K562 (cell line): Measurements from ENCODE around the gene PCSK5. TPM values are rescaled to one million over a fixed set of nuclear protein-coding genes. Genes with fewer than 3 reads are reported as not detected.

ENCODE experiments used
- ATAC-seq: fragments of 200-7000 bp; cut with Tn5 transposase; 3 replicates; pipeline ENCODE4 v1.9.1; 2020; ENCODE audit warnings: moderate library complexity
- BruUV-seq: library from RNA; stranded (reverse); fragments of 400-500 nt; replicated peaks from 2 replicates; lab custom pipeline; 2021; lab: Mats Ljungman, UMichigan
- CTCF ChIA-PET: fragments of 300-600 bp; formaldehyde crosslinking; extraction: SDS; loops from one replicate; lab custom pipeline; 2021; ENCODE audit warnings: low intra/inter-chr PET ratio; lab: Yijun Ruan, JAX
- POLR2A ChIA-PET: fragments of 300-600, 350-650 bp; sonication (Branson Sonifier 250); formaldehyde crosslinking; extraction: SDS; loops from one replicate; lab custom pipeline; 2021; ENCODE audit warnings: antibody characterized with exemption, inconsistent platforms; lab: Yijun Ruan, JAX
- DNase-seq, 4 experiments: peaks; one replicate each; pipeline versions ENCODE4 v3.0.0 to v3.0.0-alpha.2; 2011 to 2018; ENCODE audit warnings: low spot score in 3 of 4, mixed read lengths in 3 of 4; ENCODE audit errors: extremely low read depth in 1 of 4
- FAIRE-seq: peaks from 2 replicates; lab custom pipeline; 2011; peaks lifted over from hg19 to GRCh38; lab: Jason Lieb, UNC
- H2AFZ ChIP-seq: 2 replicates; pipeline ENCODE4 v1.6.0; 2011; ENCODE audit warnings: low read depth, low read length, control low read depth, inconsistent platforms
- H3K27ac ChIP-seq: fragments of 200-600 bp; 3 replicates; pipeline ENCODE4 v1.8.0; 2011; ENCODE audit warnings: low read depth, mild to moderate bottlenecking, control low read depth, inconsistent platforms, low read length, moderate library complexity, mixed read lengths; ENCODE audit errors: extremely low read depth
- H3K27me3 ChIP-seq, 2 experiments: fragments of 300-600 bp in 1 of 2; 2 replicates in 1 of 2; 3 replicates in 1 of 2; pipeline versions ENCODE4 v1.6.0 to v1.8.0; 2011; ENCODE audit warnings: inconsistent platforms in 2 of 2, low read length in 2 of 2, mild to moderate bottlenecking in 1 of 2, mixed read lengths in 1 of 2, moderate library complexity in 1 of 2; ENCODE audit not compliant: control insufficient read depth in 2 of 2, insufficient read depth in 2 of 2
- H3K36me3 ChIP-seq: fragments of 300-600 bp; 3 replicates; pipeline ENCODE4 v1.8.0; 2011; ENCODE audit warnings: mild to moderate bottlenecking, low read length, inconsistent platforms; ENCODE audit not compliant: control insufficient read depth, insufficient read depth
- H3K4me1 ChIP-seq, 2 experiments: fragments of 200-600 bp in 1 of 2; replicated peaks in 1 of 2; 2 replicates in 1 of 2; 3 replicates in 1 of 2; pipeline versions ENCODE4 v1.5.1 to v1.8.0; 2011; ENCODE audit warnings: inconsistent platforms in 2 of 2, low read length in 2 of 2, mild to moderate bottlenecking in 1 of 2, mixed read lengths in 1 of 2, moderate library complexity in 1 of 2; ENCODE audit not compliant: control insufficient read depth in 2 of 2, insufficient read depth in 2 of 2
- H3K4me2 ChIP-seq: 2 replicates; pipeline ENCODE4 v1.6.1; 2011; ENCODE audit warnings: low read length, control low read depth, inconsistent platforms, mixed read lengths; ENCODE audit not compliant: insufficient read depth
- H3K4me3 ChIP-seq: fragments of 200-600 bp; sonication (generic), shearing (Covaris generic); 2 replicates; pipeline ENCODE4 v1.5.1; 2016; ENCODE audit warnings: control low read depth, inconsistent platforms
- H3K79me2 ChIP-seq: fragments of 200-600 bp; 3 replicates; pipeline ENCODE4 v1.8.0; 2011; ENCODE audit warnings: low read length, inconsistent platforms; ENCODE audit not compliant: control insufficient read depth, insufficient read depth
- H3K9ac ChIP-seq, 2 experiments: 2 replicates each; pipeline versions ENCODE4 v1.6.0 to v1.6.1; 2011; ENCODE audit warnings: low read depth in 2 of 2, low read length in 2 of 2, control low read depth in 1 of 2, inconsistent platforms in 1 of 2, mild to moderate bottlenecking in 1 of 2, mixed read lengths in 1 of 2; ENCODE audit not compliant: insufficient read depth in 1 of 2
- H3K9me1 ChIP-seq: one replicate; pipeline ENCODE4 v1.6.0; 2011; ENCODE audit warnings: inconsistent platforms, mild to moderate bottlenecking, low read length, moderate library complexity; ENCODE audit not compliant: control insufficient read depth, insufficient read depth
- H3K9me3 ChIP-seq: replicated peaks from 2 replicates; pipeline ENCODE4 v1.5.1; 2011; ENCODE audit warnings: low read depth, low read length, inconsistent platforms; ENCODE audit not compliant: control insufficient read depth, insufficient read depth
- H4K20me1 ChIP-seq: replicated peaks from 2 replicates; pipeline ENCODE4 v1.6.1; 2011; ENCODE audit warnings: low read length, inconsistent platforms, mixed read lengths; ENCODE audit not compliant: control insufficient read depth, insufficient read depth
- MLX ChIP-seq, 2 experiments: fragments of 450-650 bp in 1 of 2; sonication (generic) in 1 of 2; formaldehyde crosslinking; conservative IDR thresholded peaks; 2 replicates each; pipeline versions ENCODE4 v1.4.0 to v1.8.1; 2020 to 2022; ENCODE audit warnings: mild to moderate bottlenecking in 1 of 2, missing genetic modification reagents in 1 of 2
- MTF1 ChIP-seq: fragments of 250-450 bp; sonication (Bioruptor Pico); IDR thresholded peaks from 2 replicates; pipeline ENCODE4 v1.9.0; 2021; ENCODE audit warnings: moderate library complexity, mild to moderate bottlenecking, inconsistent platforms, borderline replicate concordance
- NCOA6 ChIP-seq: fragments of 450-650 bp; IDR thresholded peaks from 2 replicates; pipeline ENCODE4 v1.6.1; 2017; ENCODE audit warnings: mild to moderate bottlenecking
- NCOR1 ChIP-seq: fragments of 450-650 bp; IDR thresholded peaks from 2 replicates; pipeline ENCODE4 v1.6.1; 2016; ENCODE audit warnings: mild to moderate bottlenecking, moderate library complexity
- PTRF ChIP-seq: fragments of 450-650 bp; IDR thresholded peaks from 2 replicates; pipeline ENCODE4 v1.6.1; 2016; ENCODE audit warnings: mild to moderate bottlenecking, missing genetic modification characterization, missing compliant biosample characterization
- ZMIZ1 ChIP-seq, 2 experiments: fragments of 150-350 bp in 1 of 2; IDR thresholded peaks; 2 replicates each; pipeline ENCODE4 v1.6.1; 2012 to 2016; ENCODE audit warnings: low read depth in 2 of 2, low read length in 2 of 2, mild to moderate bottlenecking in 1 of 2, moderate library complexity in 1 of 2
- WGBS: fragments of 100-300 bp; shearing (Covaris generic); methylation state at CpG from one replicate; pipeline ENCODE4 v1.1.6; 2016; ENCODE audit warnings: low coverage, mixed read lengths; ENCODE audit not compliant: insufficient coverage; ENCODE audit errors: missing lambda C conversion rate; 5-methylcytosine and 5-hydroxymethylcytosine counted together
- in situ Hi-C: fragments of 300-500 bp; cut with MboI; formaldehyde crosslinking; loops from 4 replicates; pipeline ENCODE4 v1.15.0; 2018; ENCODE audit warnings: inconsistent platforms, mixed read lengths
- intact Hi-C: fragments of 100-400 bp; cut with micrococcal nuclease; formaldehyde crosslinking; loops from 2 replicates; pipeline ENCODE4 v1.14.2; 2022
- polyA plus RNA-seq, 8 experiments: library from polyadenylated mRNA; depleted of rRNA in 4 of 8; stranded (reverse) in 5 of 8; unstranded in 3 of 8; fragments of >200 nt; fragmentation: Nextera tagmentation in 2 of 8; fragmentation: Illumina TruSeq in 1 of 8; extraction: Ambion mirVana in 2 of 8; extraction: Trizol in 1 of 8; gene quantifications; 2 replicates each; pipeline versions ENCODE4 v1.2.1 to v1.2.3, GENCODE V29; 2011 to 2014; ENCODE audit warnings: inconsistent platforms in 1 of 8, missing spikeins in 1 of 8
- total RNA-seq, 7 experiments: library from RNA; depleted of rRNA in 6 of 7; stranded (reverse); fragments of >200 nt in 6 of 7; fragmentation: Illumina TruSeq in 2 of 7; extraction: Trizol in 2 of 7; gene quantifications; 2 replicates each; pipeline versions ENCODE4 v1.2.1 to v1.2.3, GENCODE V29; 2011 to 2021; ENCODE audit warnings: low replicate concordance in 1 of 7
- TF ChIP-seq, protein P1 (sequence below): fragments of 450-650 bp; IDR thresholded peaks from 2 replicates; pipeline ENCODE4 v1.6.1; 2016; ENCODE audit warnings: mild to moderate bottlenecking
- TF ChIP-seq, protein P2 (sequence below), 3 experiments: fragments of 200-800 bp in 1 of 3; fragments of 250-450 bp in 1 of 3; fragments of 450-650 bp in 1 of 3; sonication (Bioruptor Pico) in 1 of 3; sonication (Bioruptor generic) in 1 of 3; formaldehyde crosslinking in 1 of 3; IDR thresholded peaks; 2 replicates each; pipeline versions ENCODE4 v1.6.1 to v1.8.0; 2016 to 2022; ENCODE audit warnings: mild to moderate bottlenecking in 2 of 3, missing genetic modification characterization in 2 of 3, missing compliant biosample characterization in 1 of 3, moderate library complexity in 1 of 3
- TF ChIP-seq, protein P3 (sequence below): fragments of 250-450 bp; sonication (Bioruptor Pico); IDR thresholded peaks from 2 replicates; pipeline ENCODE4 v1.8.0; 2021; ENCODE audit warnings: borderline replicate concordance, mild to moderate bottlenecking, moderate library complexity; ENCODE audit not compliant: poor library complexity, severe bottlenecking

PCSK5 gene
- total and polyA plus RNA-seq, 9 of the 15 experiments (the other 6 are each of a cell fraction or from before 2014, with no cell fraction given): not detected

DNA sequence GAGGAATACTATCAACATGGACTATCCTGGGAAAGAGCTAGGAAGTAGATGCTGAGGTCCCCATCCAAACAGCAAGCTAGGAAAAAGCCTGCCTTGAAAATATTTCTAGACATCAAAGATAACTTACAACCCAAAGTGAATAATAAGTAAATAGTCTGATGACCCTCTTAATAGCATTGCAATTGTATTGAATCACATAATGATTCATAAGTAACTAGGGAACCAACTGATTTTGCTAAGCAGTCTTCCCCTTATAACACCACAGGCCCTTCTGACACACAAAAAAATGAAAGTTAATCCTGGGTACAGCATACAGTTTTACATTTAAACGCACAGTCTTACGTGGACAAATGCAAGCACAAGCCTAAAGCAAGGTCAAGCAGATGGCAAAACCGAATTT lies 304.4 kb downstream of the PCSK5 start:
- in situ Hi-C loops: no loop called here
- no peak for FAIRE-seq
- ChIA-PET POLR2A (no interaction called here), CTCF (no interaction called here)
- Histone ChIP-seq H3K9me3 (no peaks in the 10 kb centered on the region), H3K9me1 (no peaks in the 10 kb centered on the region), H3K27me3 (no peaks in the 10 kb centered on the region), H3K4me1 (no peaks in the 10 kb centered on the region), H3K36me3 (no peaks in the 10 kb centered on the region), H3K27ac (no peak overlapping the region), H2AFZ (no peak overlapping the region), H3K79me2 (no peaks in the 10 kb centered on the region), H3K4me2 (no peak overlapping the region), H4K20me1 (no peaks in the 10 kb centered on the region), H3K9ac (no peak overlapping the region), H3K4me3 (no peak overlapping the region)
- intact Hi-C loops: no loop called here
- WGBS: 0% methylated on average over 3 of the region's 3 CpGs
- no TSS peak for BruUV-seq
- no peak for ATAC-seq
- DNase-seq: no peak
- TF ChIP-seq PTRF (tag) (no peak), MLX (CRISPR knock-in tag; conservative IDR thresholded peaks at IDR 0.05) (no peak), NCOR1 (no peak), ZMIZ1 (IDR thresholded peaks at IDR 0.05; ENCODE audit: low read depth in 2 of 2, low read length in 2 of 2) (no peak), MTF1 (CRISPR knock-in tag) (no peak), NCOA6 (no peak)
- TF ChIP-seq, protein P1, sequence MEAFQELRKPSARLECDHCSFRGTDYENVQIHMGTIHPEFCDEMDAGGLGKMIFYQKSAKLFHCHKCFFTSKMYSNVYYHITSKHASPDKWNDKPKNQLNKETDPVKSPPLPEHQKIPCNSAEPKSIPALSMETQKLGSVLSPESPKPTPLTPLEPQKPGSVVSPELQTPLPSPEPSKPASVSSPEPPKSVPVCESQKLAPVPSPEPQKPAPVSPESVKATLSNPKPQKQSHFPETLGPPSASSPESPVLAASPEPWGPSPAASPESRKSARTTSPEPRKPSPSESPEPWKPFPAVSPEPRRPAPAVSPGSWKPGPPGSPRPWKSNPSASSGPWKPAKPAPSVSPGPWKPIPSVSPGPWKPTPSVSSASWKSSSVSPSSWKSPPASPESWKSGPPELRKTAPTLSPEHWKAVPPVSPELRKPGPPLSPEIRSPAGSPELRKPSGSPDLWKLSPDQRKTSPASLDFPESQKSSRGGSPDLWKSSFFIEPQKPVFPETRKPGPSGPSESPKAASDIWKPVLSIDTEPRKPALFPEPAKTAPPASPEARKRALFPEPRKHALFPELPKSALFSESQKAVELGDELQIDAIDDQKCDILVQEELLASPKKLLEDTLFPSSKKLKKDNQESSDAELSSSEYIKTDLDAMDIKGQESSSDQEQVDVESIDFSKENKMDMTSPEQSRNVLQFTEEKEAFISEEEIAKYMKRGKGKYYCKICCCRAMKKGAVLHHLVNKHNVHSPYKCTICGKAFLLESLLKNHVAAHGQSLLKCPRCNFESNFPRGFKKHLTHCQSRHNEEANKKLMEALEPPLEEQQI: no peak
- TF ChIP-seq, protein P2, sequence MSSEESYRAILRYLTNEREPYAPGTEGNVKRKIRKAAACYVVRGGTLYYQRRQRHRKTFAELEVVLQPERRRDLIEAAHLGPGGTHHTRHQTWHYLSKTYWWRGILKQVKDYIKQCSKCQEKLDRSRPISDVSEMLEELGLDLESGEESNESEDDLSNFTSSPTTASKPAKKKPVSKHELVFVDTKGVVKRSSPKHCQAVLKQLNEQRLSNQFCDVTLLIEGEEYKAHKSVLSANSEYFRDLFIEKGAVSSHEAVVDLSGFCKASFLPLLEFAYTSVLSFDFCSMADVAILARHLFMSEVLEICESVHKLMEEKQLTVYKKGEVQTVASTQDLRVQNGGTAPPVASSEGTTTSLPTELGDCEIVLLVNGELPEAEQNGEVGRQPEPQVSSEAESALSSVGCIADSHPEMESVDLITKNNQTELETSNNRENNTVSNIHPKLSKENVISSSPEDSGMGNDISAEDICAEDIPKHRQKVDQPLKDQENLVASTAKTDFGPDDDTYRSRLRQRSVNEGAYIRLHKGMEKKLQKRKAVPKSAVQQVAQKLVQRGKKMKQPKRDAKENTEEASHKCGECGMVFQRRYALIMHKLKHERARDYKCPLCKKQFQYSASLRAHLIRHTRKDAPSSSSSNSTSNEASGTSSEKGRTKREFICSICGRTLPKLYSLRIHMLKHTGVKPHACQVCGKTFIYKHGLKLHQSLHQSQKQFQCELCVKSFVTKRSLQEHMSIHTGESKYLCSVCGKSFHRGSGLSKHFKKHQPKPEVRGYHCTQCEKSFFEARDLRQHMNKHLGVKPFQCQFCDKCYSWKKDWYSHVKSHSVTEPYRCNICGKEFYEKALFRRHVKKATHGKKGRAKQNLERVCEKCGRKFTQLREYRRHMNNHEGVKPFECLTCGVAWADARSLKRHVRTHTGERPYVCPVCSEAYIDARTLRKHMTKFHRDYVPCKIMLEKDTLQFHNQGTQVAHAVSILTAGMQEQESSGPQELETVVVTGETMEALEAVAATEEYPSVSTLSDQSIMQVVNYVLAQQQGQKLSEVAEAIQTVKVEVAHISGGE (CRISPR knock-in tag; IDR thresholded peaks at IDR 0.05): no peak
- TF ChIP-seq, protein P3, sequence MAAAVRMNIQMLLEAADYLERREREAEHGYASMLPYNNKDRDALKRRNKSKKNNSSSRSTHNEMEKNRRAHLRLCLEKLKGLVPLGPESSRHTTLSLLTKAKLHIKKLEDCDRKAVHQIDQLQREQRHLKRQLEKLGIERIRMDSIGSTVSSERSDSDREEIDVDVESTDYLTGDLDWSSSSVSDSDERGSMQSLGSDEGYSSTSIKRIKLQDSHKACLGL (CRISPR knock-in tag): no peak
